Progenitor cell of endocrine pancreas (in vitro differentiated cells): ENCODE results near the gene POU6F2. TPM values are rescaled to one million over a fixed set of nuclear protein-coding genes. Genes with fewer than 3 reads are reported as not detected.

Source experiments
- DNase-seq: peaks from one replicate; pipeline ENCODE4 v3.0.0; 2021; ENCODE audit warnings: low spot score; ENCODE audit not compliant: unreplicated experiment
- H3K27ac Mint-ChIP-seq: 2 replicates; pipeline ENCODE4 v1.8.0; 2021; ENCODE audit warnings: mild to moderate bottlenecking, moderate library complexity, mixed read lengths
- H3K27me3 Mint-ChIP-seq: 2 replicates; pipeline ENCODE4 v1.8.0; 2021; ENCODE audit warnings: mixed read lengths
- H3K36me3 Mint-ChIP-seq: 2 replicates; pipeline ENCODE4 v1.8.0; 2022; ENCODE audit warnings: mixed read lengths; ENCODE audit not compliant: insufficient read depth
- H3K4me1 Mint-ChIP-seq: 2 replicates; pipeline ENCODE4 v1.8.0; 2021; ENCODE audit warnings: low read depth, mixed read lengths
- H3K4me3 Mint-ChIP-seq: 2 replicates; pipeline ENCODE4 v1.8.0; 2021; ENCODE audit warnings: low read depth, mild to moderate bottlenecking, moderate library complexity, mixed read lengths
- H3K9me3 Mint-ChIP-seq: 2 replicates; pipeline ENCODE4 v1.8.0; 2021; ENCODE audit warnings: low read depth, mixed read lengths
- CTCF ChIP-seq: fragments of 200-600 bp; sonication (generic); IDR thresholded peaks from one replicate; pipeline ENCODE4 v1.5.0; 2021; ENCODE audit warnings: antibody characterized with exemption, mild to moderate bottlenecking; ENCODE audit not compliant: unreplicated experiment
- total RNA-seq: library from RNA; stranded (reverse); gene quantifications from 2 replicates; pipeline ENCODE4 v1.2.1, GENCODE V29; 2021

Gene POU6F2
- total RNA-seq, 1 donor from 2014 or later, result 5.6 TPM

- Mint-ChIP-seq H3K27ac (no peak overlapping the region), H3K4me1 (no peaks in the 10 kb centered on the region), H3K9me3 (peaks cover 9% of the 10 kb centered on the region), H3K36me3 (no peaks in the 10 kb centered on the region), H3K27me3 (no peaks in the 10 kb centered on the region), H3K4me3 (no peak overlapping the region)
- no peak for DNase-seq
- no peak for TF ChIP-seq CTCF
Observed at GRCh38 chr7:39195967-39196366, 218.3 kb downstream of the POU6F2 start.

- no peak overlapping the region for H3K27ac Mint-ChIP-seq
- DNase-seq, result no peak
- no peak overlapping the region for H3K4me3 Mint-ChIP-seq
- H3K27me3 Mint-ChIP-seq, result no peaks in the 10 kb centered on the region
- TF ChIP-seq CTCF, result no peak
- peaks cover 4% of the 10 kb centered on the region for H3K4me1 Mint-ChIP-seq
- H3K36me3 Mint-ChIP-seq, result no peaks in the 10 kb centered on the region
- H3K9me3 Mint-ChIP-seq, result peaks cover 9% of the 10 kb centered on the region
Observed at GRCh38 chr7:39197831-39198230, 220.1 kb downstream of the POU6F2 start.

GRCh38 chr7:39198556-39198955 is 220.8 kb downstream of the POU6F2 start:
- Mint-ChIP-seq H3K27me3 (no peaks in the 10 kb centered on the region), H3K27ac (no peak overlapping the region)
- no peak for DNase-seq

GRCh38 chr7:39199006-39199405 is 221.3 kb downstream of the POU6F2 start:
- Mint-ChIP-seq H3K9me3 (peaks cover 8% of the 10 kb centered on the region), H3K27ac (no peak overlapping the region), H3K36me3 (no peaks in the 10 kb centered on the region), H3K27me3 (no peaks in the 10 kb centered on the region), H3K4me3 (no peak overlapping the region), H3K4me1 (peaks cover 4% of the 10 kb centered on the region)
- TF ChIP-seq CTCF, result no peak
- no peak for DNase-seq

More at GRCh38 chr7:39198556-39198955, 220.8 kb downstream of the POU6F2 start:
- TF ChIP-seq CTCF, result no peak
- H3K4me3 Mint-ChIP-seq, result no peak overlapping the region
- peaks cover 4% of the 10 kb centered on the region for H3K4me1 Mint-ChIP-seq
- no peaks in the 10 kb centered on the region for H3K36me3 Mint-ChIP-seq
- H3K9me3 Mint-ChIP-seq, result peaks cover 9% of the 10 kb centered on the region

- DNase-seq, result no peak
- H3K4me3 Mint-ChIP-seq, result no peak overlapping the region
- H3K4me1 Mint-ChIP-seq, result peaks cover 4% of the 10 kb centered on the region
- no peaks in the 10 kb centered on the region for H3K27me3 Mint-ChIP-seq
- no peak overlapping the region for H3K27ac Mint-ChIP-seq
- no peaks in the 10 kb centered on the region for H3K36me3 Mint-ChIP-seq
- no peaks in the 10 kb centered on the region for H3K9me3 Mint-ChIP-seq
- no peak for TF ChIP-seq CTCF
Observed at GRCh38 chr7:39199951-39200350, 222.2 kb downstream of the POU6F2 start.
